Cardiac fibroblast (primary cell): ENCODE measurements around the gene RAP1A.

Source experiments
- DNase-seq, 2 donors: peaks; one replicate each; pipeline versions ENCODE4 v3.0.0 to v3.0.0-alpha.2; 2010; ENCODE audit warnings: low read depth in 2 of 2
- H3K4me3 ChIP-seq, 2 donors: replicated peaks in 1 of 2; 1 replicate in 1 of 2; 2 replicates in 1 of 2; pipeline ENCODE4 v1.5.1; 2011; ENCODE audit warnings: low read depth in 2 of 2, low read length in 2 of 2, mild to moderate bottlenecking in 2 of 2, moderate library complexity in 1 of 2
- TF ChIP-seq, protein P1 (sequence below): IDR thresholded peaks from one replicate; pipeline ENCODE4 v1.5.1; 2011; ENCODE audit warnings: low read depth, mild to moderate bottlenecking, low read length, inconsistent platforms

Gene RAP1A

DNA sequence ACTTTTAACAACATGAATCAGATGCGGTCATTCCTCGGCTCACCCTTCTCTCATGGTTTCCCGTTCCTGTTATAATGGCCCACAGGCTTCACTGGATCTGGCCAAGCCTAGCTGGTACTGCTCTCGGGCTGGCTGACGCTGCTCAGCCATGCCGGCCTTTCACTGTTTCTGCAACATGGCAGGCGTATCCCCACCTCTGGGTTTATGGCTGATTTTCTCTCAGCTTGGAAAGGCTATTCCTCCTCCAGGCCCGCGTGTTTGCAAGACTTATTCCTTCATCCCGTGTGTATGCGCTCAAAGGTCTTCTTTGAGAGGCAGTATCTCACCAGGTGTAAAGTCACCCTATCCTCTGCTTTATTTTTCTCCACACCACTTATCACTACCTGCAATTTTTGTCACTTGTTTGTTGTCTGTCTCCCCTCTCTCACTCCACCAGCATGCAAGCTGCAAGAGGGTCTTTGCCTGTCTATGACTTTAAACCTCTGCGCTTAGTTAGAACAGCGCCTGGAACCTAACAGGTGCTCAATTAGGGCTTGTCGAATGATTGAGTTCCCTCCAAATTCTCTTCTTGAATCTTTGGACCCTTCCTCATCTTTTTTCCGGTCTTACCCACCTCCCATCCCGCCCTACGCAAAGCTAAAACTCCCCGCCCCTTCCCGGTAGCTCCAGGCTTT lies 491 bp upstream of the RAP1A start:
- no peak for DNase-seq
- TF ChIP-seq, protein P1, sequence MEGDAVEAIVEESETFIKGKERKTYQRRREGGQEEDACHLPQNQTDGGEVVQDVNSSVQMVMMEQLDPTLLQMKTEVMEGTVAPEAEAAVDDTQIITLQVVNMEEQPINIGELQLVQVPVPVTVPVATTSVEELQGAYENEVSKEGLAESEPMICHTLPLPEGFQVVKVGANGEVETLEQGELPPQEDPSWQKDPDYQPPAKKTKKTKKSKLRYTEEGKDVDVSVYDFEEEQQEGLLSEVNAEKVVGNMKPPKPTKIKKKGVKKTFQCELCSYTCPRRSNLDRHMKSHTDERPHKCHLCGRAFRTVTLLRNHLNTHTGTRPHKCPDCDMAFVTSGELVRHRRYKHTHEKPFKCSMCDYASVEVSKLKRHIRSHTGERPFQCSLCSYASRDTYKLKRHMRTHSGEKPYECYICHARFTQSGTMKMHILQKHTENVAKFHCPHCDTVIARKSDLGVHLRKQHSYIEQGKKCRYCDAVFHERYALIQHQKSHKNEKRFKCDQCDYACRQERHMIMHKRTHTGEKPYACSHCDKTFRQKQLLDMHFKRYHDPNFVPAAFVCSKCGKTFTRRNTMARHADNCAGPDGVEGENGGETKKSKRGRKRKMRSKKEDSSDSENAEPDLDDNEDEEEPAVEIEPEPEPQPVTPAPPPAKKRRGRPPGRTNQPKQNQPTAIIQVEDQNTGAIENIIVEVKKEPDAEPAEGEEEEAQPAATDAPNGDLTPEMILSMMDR: no peak
- H3K4me3 ChIP-seq: peak overlapping the region; percentile 36 to 48

- peak overlapping the region; percentile 80 to 90 for H3K4me3 ChIP-seq
- peak in 1 of 2 donors; percentile 29 for DNase-seq
- TF ChIP-seq, protein P1: no peak
Observed at GRCh38 chr1:111620441-111620971, 917 bp downstream of the RAP1A start.

GRCh38 chr1:111621050-111621449 lies 1.5 kb downstream of the RAP1A start:
- H3K4me3 ChIP-seq: peak overlapping the region; percentile 80 to 90
- TF ChIP-seq, protein P1: no peak
- peak; percentile 49 to 50 for DNase-seq

DNA sequence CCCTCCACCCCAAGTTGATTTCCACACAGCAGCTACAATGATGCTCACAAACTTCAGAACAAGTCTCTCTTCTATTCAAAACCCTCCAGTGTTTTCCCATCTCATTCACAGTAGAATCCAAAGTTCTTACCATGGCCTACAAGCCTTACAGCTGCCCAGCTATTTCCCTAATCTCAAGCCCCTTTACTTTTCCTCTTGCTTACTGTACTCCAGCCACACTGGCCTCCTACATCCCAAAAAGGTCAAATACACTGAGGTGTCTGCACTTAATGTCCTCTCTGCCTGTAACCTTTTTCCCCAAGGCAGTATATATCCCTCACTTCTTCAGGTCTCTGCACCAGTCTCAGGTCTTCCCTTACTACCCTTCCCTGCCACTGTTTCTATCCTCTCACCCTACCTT lies 2.6 kb downstream of the RAP1A start:
- TF ChIP-seq, protein P1: no peak
- no peak overlapping the region for H3K4me3 ChIP-seq
- DNase-seq: no peak

- DNase-seq: no peak
- H3K4me3 ChIP-seq: no peak overlapping the region
- TF ChIP-seq, protein P1: no peak
Observed at GRCh38 chr1:111624382-111624781, 4.8 kb downstream of the RAP1A start.

- no peak overlapping the region for H3K4me3 ChIP-seq
- DNase-seq: no peak
- TF ChIP-seq, protein P1: no peak
Observed at GRCh38 chr1:111625276-111625675, 5.7 kb downstream of the RAP1A start.

DNA sequence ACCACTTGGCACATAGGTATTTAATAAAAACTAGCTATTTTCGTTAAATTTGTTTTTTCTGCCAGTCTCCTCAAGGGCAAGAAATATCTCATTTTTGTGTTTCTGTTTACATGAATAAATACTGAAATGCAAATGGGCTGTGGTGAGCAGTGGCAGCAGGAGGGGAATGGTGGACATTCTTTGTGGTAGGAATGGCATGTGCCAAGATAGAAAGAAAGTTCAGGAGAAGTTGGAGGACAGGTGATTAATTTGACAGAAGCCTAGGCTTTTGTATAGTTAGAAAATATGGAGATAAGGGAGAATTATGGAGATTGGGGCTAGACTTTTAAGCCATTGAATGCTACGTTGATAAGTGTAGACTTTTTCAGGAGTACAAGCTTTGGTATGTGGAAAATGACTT lies 8.6 kb downstream of the RAP1A start:
- TF ChIP-seq, protein P1: no peak
- H3K4me3 ChIP-seq: no peak overlapping the region
- no peak for DNase-seq
